GM19328 (cell line): ENCODE results near the gene COG4.

ENCODE experiments used
- ATAC-seq: cut with Tn5 transposase; IDR thresholded peaks from one replicate; pipeline ENCODE4 v1.9.1; 2021; ENCODE audit warnings: mild to moderate bottlenecking, moderate library complexity; ENCODE audit not compliant: unreplicated experiment

Gene COG4

DNA sequence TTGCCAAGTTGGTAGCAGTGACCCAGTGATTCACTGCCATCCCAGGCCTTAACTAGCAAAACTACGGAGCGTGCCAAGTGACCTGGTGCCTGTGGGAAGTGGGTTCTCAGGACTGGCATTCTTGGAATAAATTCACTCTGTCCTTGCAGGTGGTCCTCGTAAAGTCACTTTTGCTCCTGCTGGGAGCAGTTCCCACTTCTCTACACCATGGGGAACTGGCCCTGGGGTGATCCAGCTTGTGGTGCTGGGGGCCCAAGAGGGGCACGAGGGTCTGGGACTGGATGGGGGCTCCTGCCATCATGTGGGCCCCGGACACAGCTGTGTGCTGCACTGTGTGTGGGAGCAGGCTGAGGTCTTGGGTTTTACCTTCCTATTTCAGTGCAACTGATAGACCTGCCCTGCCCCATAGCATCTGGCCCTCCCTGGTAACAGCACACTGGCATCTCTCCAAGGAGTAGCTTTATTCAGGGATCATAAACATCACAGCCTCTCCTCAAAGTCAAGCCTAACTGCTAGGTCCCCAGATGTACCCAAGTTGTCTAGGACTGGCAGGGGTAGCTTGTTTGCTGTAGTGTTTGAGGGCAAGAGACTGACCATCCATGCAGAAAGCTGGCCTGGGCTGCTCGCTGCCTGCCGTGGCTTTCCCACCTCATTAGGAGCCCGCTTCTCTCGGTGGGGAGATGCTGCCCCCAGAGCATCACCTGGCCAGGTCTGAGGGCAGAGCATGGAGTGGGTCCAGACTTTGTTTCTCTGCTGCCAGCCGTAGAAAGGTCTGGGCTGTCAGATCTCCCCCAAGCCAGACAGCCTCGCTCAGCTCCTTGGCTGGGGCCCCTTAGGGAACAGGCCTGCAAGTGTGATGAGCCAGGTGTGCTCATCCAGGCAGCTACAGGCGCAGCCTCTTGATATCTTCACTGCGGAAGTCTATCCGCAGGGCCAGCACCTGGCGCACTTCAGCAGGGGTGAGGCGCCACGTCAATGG, 42.9 kb downstream of the COG4 start:
- ATAC-seq = no peak

DNA sequence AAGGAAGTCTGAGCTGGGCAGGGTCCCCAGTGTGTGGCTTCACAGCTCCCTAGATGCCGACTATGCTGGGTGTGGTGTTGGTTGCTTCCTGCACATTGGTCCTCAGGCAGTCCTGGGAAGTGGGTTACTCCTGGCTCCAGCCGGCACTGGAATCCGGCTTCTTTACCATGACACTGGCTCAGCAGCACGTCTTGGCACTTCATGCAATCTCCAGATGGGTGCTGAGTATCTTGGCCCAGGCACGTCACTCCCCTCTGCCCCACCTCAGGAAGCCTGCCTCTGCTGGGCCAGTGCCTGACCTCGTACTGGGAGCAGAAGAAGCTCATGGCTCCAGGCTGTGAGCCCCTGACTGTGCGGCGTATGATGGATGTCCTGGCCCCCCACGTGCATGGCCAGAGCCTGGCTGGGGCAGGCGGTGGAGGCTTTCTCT, 44.4 kb downstream of the COG4 start:
- no peak for ATAC-seq

GRCh38 chr16:70478169-70478568, 45.2 kb downstream of the COG4 start:
- no peak for ATAC-seq

- ATAC-seq = peak; percentile 66
These were observed 46.9 kb downstream of the COG4 start for GRCh38 chr16:70476272-70477020.

DNA sequence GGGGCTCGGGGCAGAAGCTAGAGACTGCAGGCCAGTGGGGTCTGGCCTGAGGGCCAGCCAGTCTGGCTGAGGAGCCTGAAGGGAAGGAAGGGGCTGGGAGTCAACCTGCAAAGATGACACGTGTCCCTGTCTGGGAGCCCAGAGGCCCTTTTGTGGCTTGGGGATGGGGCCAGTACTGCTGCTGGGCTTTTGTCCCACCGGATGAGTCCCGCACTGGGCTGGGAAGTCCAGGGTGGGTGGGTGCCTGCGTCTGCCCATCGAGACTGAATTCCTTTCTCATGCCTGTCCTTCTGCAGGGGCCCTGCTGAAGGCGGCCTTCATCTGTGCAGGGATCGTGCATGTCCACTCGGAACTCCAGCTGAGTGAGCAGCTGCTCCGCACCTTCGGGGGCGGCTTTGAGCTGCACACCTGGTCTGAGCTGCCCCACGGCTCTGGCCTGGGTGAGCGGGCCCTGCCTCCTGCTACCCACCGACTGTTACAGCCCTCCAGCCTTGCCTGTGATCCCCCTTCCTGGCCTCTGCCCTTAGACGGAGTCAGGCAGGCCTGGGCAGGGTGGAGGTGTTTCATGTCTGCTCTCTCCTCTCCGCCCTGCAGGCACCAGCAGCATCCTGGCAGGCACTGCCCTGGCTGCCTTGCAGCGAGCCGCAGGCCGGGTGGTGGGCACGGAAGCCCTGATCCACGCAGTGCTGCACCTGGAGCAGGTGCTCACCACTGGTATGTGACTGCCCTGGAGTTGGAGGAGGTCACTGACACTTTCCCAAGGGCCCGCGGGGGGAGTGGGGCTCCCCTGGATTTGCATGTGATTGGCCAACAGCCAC, 48.1 kb downstream of the COG4 start:
- ATAC-seq = no peak

DNA sequence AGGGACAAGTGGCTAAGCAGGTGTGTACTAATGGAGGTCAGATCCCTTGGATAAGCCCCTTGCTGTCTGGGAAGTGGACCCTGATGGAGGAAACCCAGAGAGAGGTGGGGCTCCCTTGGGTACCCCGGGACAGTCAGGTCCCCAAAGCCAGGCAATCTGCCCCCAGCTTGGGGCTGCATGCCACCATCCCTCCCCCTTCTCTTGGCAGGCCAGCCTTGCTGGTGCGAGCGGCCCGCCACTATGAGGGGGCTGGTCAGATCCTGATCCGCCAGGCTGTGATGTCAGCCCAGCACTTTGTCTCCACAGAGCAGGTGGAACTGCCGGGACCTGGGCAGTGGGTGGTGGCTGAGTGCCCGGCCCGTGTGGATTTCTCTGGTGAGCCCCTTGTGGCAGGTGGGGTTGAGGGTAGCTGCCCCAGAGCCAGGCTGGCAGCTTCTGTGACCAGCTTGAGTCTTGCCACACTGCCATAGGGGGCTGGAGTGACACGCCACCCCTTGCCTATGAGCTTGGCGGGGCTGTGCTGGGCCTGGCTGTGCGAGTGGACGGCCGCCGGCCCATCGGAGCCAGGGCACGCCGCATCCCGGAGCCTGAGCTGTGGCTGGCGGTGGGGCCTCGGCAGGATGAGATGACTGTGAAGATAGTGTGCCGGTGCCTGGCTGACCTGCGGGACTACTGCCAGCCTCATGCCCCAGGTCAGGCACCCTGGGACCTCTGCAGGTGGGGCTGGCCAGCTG, 48.9 kb downstream of the COG4 start:
- ATAC-seq = no peak

GRCh38 chr16:70473446-70474319, 49.7 kb downstream of the COG4 start:
- ATAC-seq = no peak

- ATAC-seq = no peak
These were observed 50.4 kb downstream of the COG4 start for GRCh38 chr16:70472786-70473433.

- no peak for ATAC-seq
These were observed 52.4 kb downstream of the COG4 start for GRCh38 chr16:70470927-70471341.

GRCh38 chr16:70470141-70470926, 53.0 kb downstream of the COG4 start:
- ATAC-seq = no peak

- no peak for ATAC-seq
These were observed 54.4 kb downstream of the COG4 start for GRCh38 chr16:70468776-70469525.

GRCh38 chr16:70467608-70468007, 55.7 kb downstream of the COG4 start:
- no peak for ATAC-seq

DNA sequence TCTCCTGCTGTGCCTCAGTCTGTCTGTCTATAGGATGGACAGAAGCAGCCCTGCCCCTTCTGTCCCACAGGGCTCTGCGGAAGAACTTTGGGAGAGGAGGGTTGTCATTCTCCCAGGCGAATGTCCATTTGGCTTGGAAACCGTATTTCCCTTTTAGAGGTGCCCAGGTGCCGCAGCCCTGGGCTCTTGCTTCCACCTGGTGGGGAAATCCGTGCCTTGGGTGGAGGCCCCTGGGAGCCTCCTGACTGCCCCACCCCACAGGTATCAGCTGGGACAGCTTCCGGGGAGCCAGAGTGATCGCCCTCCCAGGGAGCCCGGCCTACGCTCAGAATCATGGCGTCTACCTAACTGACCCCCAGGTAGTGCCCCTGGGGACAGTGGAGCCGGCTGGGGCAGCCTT, 56.2 kb downstream of the COG4 start:
- no peak for ATAC-seq

DNA sequence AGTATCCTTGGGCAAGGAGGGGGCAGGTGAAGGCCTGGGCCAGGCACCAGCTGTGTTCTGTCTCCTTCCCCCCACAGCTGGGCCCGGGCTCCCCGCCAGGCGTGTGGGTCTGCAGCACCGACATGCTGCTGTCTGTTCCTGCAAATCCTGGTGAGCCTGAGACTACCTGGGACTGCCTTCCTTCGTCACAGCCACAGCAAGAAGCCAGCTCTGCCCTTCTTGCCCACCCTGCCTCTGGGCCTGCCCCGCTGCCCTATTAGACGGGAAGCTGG, 56.6 kb downstream of the COG4 start:
- no peak for ATAC-seq

GRCh38 chr16:70465999-70466804, 57.2 kb downstream of the COG4 start:
- no peak for ATAC-seq

- no peak for ATAC-seq
These were observed 60.1 kb downstream of the COG4 start for GRCh38 chr16:70463235-70463634.

GRCh38 chr16:70460737-70461261, 62.6 kb downstream of the COG4 start:
- no peak for ATAC-seq
